K562 (cell line): ENCODE measurements around the gene NUP43. TPM values are rescaled to one million over a fixed set of nuclear protein-coding genes. Genes with fewer than 3 reads are reported as not detected.

ENCODE experiments used
- CTCF ChIP-seq, 3 experiments: IDR thresholded peaks in 2 of 3; conservative IDR thresholded peaks in 1 of 3; 2 replicates each; pipeline ENCODE4 v1.5.1; 2011 to 2012; ENCODE audit warnings: low read length in 3 of 3, mild to moderate bottlenecking in 3 of 3, control low read depth in 2 of 3, improper control_type of control experiment in 1 of 3, inconsistent platforms in 1 of 3, low read depth in 1 of 3, mixed read lengths in 1 of 3, moderate library complexity in 1 of 3; ENCODE audit not compliant: insufficient read depth in 2 of 3
- ELF1 ChIP-seq: fragments of 200-800 bp; sonication (Bioruptor generic); IDR thresholded peaks from 2 replicates; pipeline ENCODE4 v1.6.1; 2016; ENCODE audit warnings: missing genetic modification characterization, missing compliant biosample characterization
- ESRRB ChIP-seq: fragments of 250-450 bp; sonication (Bioruptor Pico); IDR thresholded peaks from 2 replicates; pipeline ENCODE4 v1.5.0; 2020; ENCODE audit warnings: mild to moderate bottlenecking, moderate library complexity, borderline replicate concordance
- FOXK2 ChIP-seq, 2 experiments: fragments of 450-650 bp; IDR thresholded peaks in 1 of 2; conservative IDR thresholded peaks in 1 of 2; 2 replicates each; pipeline ENCODE4 v1.6.1; 2016; ENCODE audit warnings: low read depth in 2 of 2, mild to moderate bottlenecking in 1 of 2
- GTF2F1 ChIP-seq: IDR thresholded peaks from 2 replicates; pipeline ENCODE4 v1.6.1; 2011; ENCODE audit warnings: low read depth, low read length, improper control_type of control experiment
- MEF2A ChIP-seq: IDR thresholded peaks from 2 replicates; pipeline ENCODE4 v1.6.1; 2011; ENCODE audit warnings: low read depth, mild to moderate bottlenecking, low read length, moderate library complexity; ENCODE audit not compliant: control insufficient read depth
- MTA3 ChIP-seq: fragments of 450-650 bp; formaldehyde crosslinking; IDR thresholded peaks from 2 replicates; pipeline ENCODE4 v1.6.1; 2017; ENCODE audit warnings: mild to moderate bottlenecking, borderline replicate concordance
- NR2F6 ChIP-seq: fragments of 450-650 bp; formaldehyde crosslinking; IDR thresholded peaks from 2 replicates; pipeline ENCODE4 v1.4.0; 2020; ENCODE audit warnings: mild to moderate bottlenecking
- PHF20 ChIP-seq: fragments of 450-650 bp; IDR thresholded peaks from 2 replicates; pipeline ENCODE4 v1.6.1; 2018; ENCODE audit not compliant: partially characterized antibody
- PTRF ChIP-seq: fragments of 450-650 bp; IDR thresholded peaks from 2 replicates; pipeline ENCODE4 v1.6.1; 2016; ENCODE audit warnings: mild to moderate bottlenecking, missing genetic modification characterization, missing compliant biosample characterization
- PYGO2 ChIP-seq: fragments of 450-650 bp; IDR thresholded peaks from 2 replicates; pipeline ENCODE4 v1.6.1; 2016; ENCODE audit warnings: mild to moderate bottlenecking, missing genetic modification characterization, moderate library complexity, missing compliant biosample characterization
- SREBF1 ChIP-seq: fragments of 150-350 bp; IDR thresholded peaks from 2 replicates; pipeline ENCODE4 v1.6.1; 2014; ENCODE audit warnings: antibody characterized with exemption, low read depth, low read length, borderline replicate concordance
- TAF9B ChIP-seq: fragments of 450-650 bp; IDR thresholded peaks from 2 replicates; pipeline ENCODE4 v1.6.1; 2018; ENCODE audit warnings: mild to moderate bottlenecking; ENCODE audit not compliant: partially characterized antibody
- TCF15 ChIP-seq: fragments of 250-450 bp; sonication (Bioruptor Pico); IDR thresholded peaks from 2 replicates; pipeline ENCODE4 v1.8.0; 2022; ENCODE audit warnings: moderate library complexity, mild to moderate bottlenecking, inconsistent platforms
- ZKSCAN8 ChIP-seq: fragments of 200-800 bp; sonication (Bioruptor generic); IDR thresholded peaks from 2 replicates; pipeline ENCODE4 v1.6.1; 2016; ENCODE audit warnings: missing genetic modification characterization, missing compliant biosample characterization
- ZNF347 ChIP-seq: fragments of 450-650 bp; formaldehyde crosslinking; IDR thresholded peaks from 2 replicates; pipeline ENCODE4 v1.4.0; 2020; ENCODE audit warnings: low read depth, mild to moderate bottlenecking, moderate library complexity
- ZNF778 ChIP-seq: fragments of 450-650 bp; formaldehyde crosslinking; IDR thresholded peaks from 2 replicates; pipeline ENCODE4 v1.4.0; 2020; ENCODE audit warnings: mild to moderate bottlenecking, moderate library complexity
- polyA plus RNA-seq, 8 experiments: library from polyadenylated mRNA; depleted of rRNA in 4 of 8; stranded (reverse) in 5 of 8; unstranded in 3 of 8; fragments of >200 nt; fragmentation: Nextera tagmentation in 2 of 8; fragmentation: Illumina TruSeq in 1 of 8; extraction: Ambion mirVana in 2 of 8; extraction: Trizol in 1 of 8; gene quantifications; 2 replicates each; pipeline versions ENCODE4 v1.2.1 to v1.2.3, GENCODE V29; 2011 to 2014; ENCODE audit warnings: inconsistent platforms in 1 of 8, missing spikeins in 1 of 8
- total RNA-seq, 7 experiments: library from RNA; depleted of rRNA in 6 of 7; stranded (reverse); fragments of >200 nt in 6 of 7; fragmentation: Illumina TruSeq in 2 of 7; extraction: Trizol in 2 of 7; gene quantifications; 2 replicates each; pipeline versions ENCODE4 v1.2.1 to v1.2.3, GENCODE V29; 2011 to 2021; ENCODE audit warnings: low replicate concordance in 1 of 7
- TF ChIP-seq, protein P1 (sequence below): fragments of 450-650 bp; formaldehyde crosslinking; conservative IDR thresholded peaks from 2 replicates; pipeline ENCODE4 v1.4.0; 2022; ENCODE audit warnings: mild to moderate bottlenecking, missing genetic modification characterization
- TF ChIP-seq, protein P2 (sequence below): fragments of 200-800 bp; sonication (Bioruptor generic); IDR thresholded peaks from 2 replicates; pipeline ENCODE4 v1.6.1; 2017; ENCODE audit warnings: missing genetic modification characterization, missing compliant biosample characterization
- TF ChIP-seq, protein P3 (sequence below): fragments of 250-450 bp; sonication (Bioruptor Pico); IDR thresholded peaks from 2 replicates; pipeline ENCODE4 v1.8.0; 2021; ENCODE audit warnings: moderate library complexity, mild to moderate bottlenecking, inconsistent platforms
- TF ChIP-seq, protein P4 (sequence below): fragments of 250-450 bp; sonication (Bioruptor Pico); IDR thresholded peaks from 2 replicates; pipeline ENCODE4 v1.4.0; 2020; ENCODE audit warnings: mild to moderate bottlenecking, moderate library complexity, borderline replicate concordance

Gene NUP43
- total and polyA plus RNA-seq, 9 of the 15 experiments (the other 6 are each of a cell fraction or from before 2014, with no cell fraction given) = 28.9 to 136 (median 67.4) TPM

GRCh38 chr6:149750136-149750609 is 3.8 kb upstream of the NUP43 start (continued):
- TF ChIP-seq TCF15 (CRISPR knock-in tag) = no peak
- TF ChIP-seq, protein P1, sequence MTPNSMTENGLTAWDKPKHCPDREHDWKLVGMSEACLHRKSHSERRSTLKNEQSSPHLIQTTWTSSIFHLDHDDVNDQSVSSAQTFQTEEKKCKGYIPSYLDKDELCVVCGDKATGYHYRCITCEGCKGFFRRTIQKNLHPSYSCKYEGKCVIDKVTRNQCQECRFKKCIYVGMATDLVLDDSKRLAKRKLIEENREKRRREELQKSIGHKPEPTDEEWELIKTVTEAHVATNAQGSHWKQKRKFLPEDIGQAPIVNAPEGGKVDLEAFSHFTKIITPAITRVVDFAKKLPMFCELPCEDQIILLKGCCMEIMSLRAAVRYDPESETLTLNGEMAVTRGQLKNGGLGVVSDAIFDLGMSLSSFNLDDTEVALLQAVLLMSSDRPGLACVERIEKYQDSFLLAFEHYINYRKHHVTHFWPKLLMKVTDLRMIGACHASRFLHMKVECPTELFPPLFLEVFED (CRISPR knock-in tag) = 0 out of 2 replicates have a peak, but pooled peaks have one; percentile 35
- TF ChIP-seq, protein P2, sequence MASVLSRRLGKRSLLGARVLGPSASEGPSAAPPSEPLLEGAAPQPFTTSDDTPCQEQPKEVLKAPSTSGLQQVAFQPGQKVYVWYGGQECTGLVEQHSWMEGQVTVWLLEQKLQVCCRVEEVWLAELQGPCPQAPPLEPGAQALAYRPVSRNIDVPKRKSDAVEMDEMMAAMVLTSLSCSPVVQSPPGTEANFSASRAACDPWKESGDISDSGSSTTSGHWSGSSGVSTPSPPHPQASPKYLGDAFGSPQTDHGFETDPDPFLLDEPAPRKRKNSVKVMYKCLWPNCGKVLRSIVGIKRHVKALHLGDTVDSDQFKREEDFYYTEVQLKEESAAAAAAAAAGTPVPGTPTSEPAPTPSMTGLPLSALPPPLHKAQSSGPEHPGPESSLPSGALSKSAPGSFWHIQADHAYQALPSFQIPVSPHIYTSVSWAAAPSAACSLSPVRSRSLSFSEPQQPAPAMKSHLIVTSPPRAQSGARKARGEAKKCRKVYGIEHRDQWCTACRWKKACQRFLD (CRISPR knock-in tag) = no peak
- no peak for TF ChIP-seq ZKSCAN8
- TF ChIP-seq SREBF1 = 0 out of 2 replicates have a peak, but pooled peaks have one; percentile 46
- no peak for TF ChIP-seq PTRF (tag)
- TF ChIP-seq ZNF347 (CRISPR knock-in tag) = no peak
- TF ChIP-seq ESRRB (CRISPR knock-in tag) = no peak
- no peak for TF ChIP-seq ZNF778
- peak; percentile 17 to 74; a peak in 2 of 4 replicates for TF ChIP-seq FOXK2 (conservative IDR thresholded peaks at IDR 0.05 in 1 of 2, IDR thresholded peaks at IDR 0.05 in 1 of 2; ENCODE audit: low read depth in 2 of 2)
- TF ChIP-seq CTCF (IDR thresholded peaks at IDR 0.05 in 2 of 3, conservative IDR thresholded peaks at IDR 0.05 in 1 of 3; ENCODE audit: insufficient read depth in 2 of 3, low read depth in 1 of 3, low read length in 3 of 3) = no peak
- TF ChIP-seq PYGO2 (tag) = no peak
- TF ChIP-seq ELF1 (tag) = no peak
- TF ChIP-seq NR2F6 (CRISPR knock-in tag) = no peak
- no peak for TF ChIP-seq MTA3
- no peak for TF ChIP-seq TAF9B
- TF ChIP-seq, protein P3, sequence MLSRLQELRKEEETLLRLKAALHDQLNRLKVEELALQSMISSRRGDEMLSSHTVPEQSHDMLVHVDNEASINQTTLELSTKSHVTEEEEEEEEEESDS = no peak
- TF ChIP-seq GTF2F1 = no peak
- no peak for TF ChIP-seq PHF20
- TF ChIP-seq, protein P4, sequence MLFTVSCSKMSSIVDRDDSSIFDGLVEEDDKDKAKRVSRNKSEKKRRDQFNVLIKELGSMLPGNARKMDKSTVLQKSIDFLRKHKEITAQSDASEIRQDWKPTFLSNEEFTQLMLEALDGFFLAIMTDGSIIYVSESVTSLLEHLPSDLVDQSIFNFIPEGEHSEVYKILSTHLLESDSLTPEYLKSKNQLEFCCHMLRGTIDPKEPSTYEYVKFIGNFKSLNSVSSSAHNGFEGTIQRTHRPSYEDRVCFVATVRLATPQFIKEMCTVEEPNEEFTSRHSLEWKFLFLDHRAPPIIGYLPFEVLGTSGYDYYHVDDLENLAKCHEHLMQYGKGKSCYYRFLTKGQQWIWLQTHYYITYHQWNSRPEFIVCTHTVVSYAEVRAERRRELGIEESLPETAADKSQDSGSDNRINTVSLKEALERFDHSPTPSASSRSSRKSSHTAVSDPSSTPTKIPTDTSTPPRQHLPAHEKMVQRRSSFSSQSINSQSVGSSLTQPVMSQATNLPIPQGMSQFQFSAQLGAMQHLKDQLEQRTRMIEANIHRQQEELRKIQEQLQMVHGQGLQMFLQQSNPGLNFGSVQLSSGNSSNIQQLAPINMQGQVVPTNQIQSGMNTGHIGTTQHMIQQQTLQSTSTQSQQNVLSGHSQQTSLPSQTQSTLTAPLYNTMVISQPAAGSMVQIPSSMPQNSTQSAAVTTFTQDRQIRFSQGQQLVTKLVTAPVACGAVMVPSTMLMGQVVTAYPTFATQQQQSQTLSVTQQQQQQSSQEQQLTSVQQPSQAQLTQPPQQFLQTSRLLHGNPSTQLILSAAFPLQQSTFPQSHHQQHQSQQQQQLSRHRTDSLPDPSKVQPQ (CRISPR knock-in tag) = no peak
- TF ChIP-seq MEF2A = no peak
